NCI-H446 (cell line): Measurements from ENCODE around the gene FHOD1.

ENCODE experiments used
- DNase-seq, 2 experiments: peaks; one replicate each; lab custom pipeline; 2025; lab: John Stamatoyannopoulos, UW

Gene FHOD1

GRCh38 chr16:67249178-67250044 lies 2.1 kb upstream of the FHOD1 start:
- DNase-seq: no peak

GRCh38 chr16:67248401-67249177 lies 1.3 kb upstream of the FHOD1 start, which contains the start of gene SLC9A5:
SLC9A5 (plus strand) TSS chr16:67248979; CDS start chr16:67249015, 36 bp downstream.
- DNase-seq: peak in 1 of 2 experiments; percentile 16

- DNase-seq: no peak
Measured at GRCh38 chr16:67248073-67248400, 756 bp upstream of the FHOD1 start.

- DNase-seq: no peak
Measured at GRCh38 chr16:67246756-67247191, 507 bp downstream of the FHOD1 start.

- DNase-seq: no peak
Measured at GRCh38 chr16:67246081-67246755, 1.1 kb downstream of the FHOD1 start.

GRCh38 chr16:67245674-67246080 lies 1.6 kb downstream of the FHOD1 start:
- DNase-seq: no peak

GRCh38 chr16:67245186-67245585 lies 2.1 kb downstream of the FHOD1 start:
- DNase-seq: no peak

- DNase-seq: no peak
Measured at GRCh38 chr16:67244387-67245185, 2.7 kb downstream of the FHOD1 start.

GRCh38 chr16:67243481-67243880 lies 3.8 kb downstream of the FHOD1 start:
- no peak for DNase-seq

GRCh38 chr16:67242138-67242730 lies 5.0 kb downstream of the FHOD1 start:
- DNase-seq: no peak

- DNase-seq: no peak
Measured at GRCh38 chr16:67241008-67241900, 6.0 kb downstream of the FHOD1 start.

GRCh38 chr16:67240506-67240905 lies 6.8 kb downstream of the FHOD1 start:
- no peak for DNase-seq

- no peak for DNase-seq
Measured at GRCh38 chr16:67238806-67239470, 8.3 kb downstream of the FHOD1 start.

GRCh38 chr16:67238278-67238575 lies 9.1 kb downstream of the FHOD1 start:
- no peak for DNase-seq

- no peak for DNase-seq
Measured at GRCh38 chr16:67237396-67238277, 9.6 kb downstream of the FHOD1 start.

GRCh38 chr16:67236563-67237395 lies 10.5 kb downstream of the FHOD1 start:
- DNase-seq: no peak

- DNase-seq: no peak
Measured at GRCh38 chr16:67235816-67236562, 11.3 kb downstream of the FHOD1 start.
